Trophoblast cell (in vitro differentiated cells and primary cell): ENCODE results near the gene CACNA2D1.

ENCODE experiments used
- DNase-seq, 2 donors: peaks; one replicate each; pipeline ENCODE4 v3.0.0-alpha.2; 2016
- H2AFZ ChIP-seq: 2 replicates; pipeline ENCODE4 v1.6.1; 2013; ENCODE audit warnings: low read length, moderate library complexity, mild to moderate bottlenecking; ENCODE audit not compliant: insufficient read depth, poor library complexity
- H2AK5ac ChIP-seq: 2 replicates; pipeline ENCODE4 v1.6.1; 2013; ENCODE audit warnings: mild to moderate bottlenecking, low read length
- H2BK120ac ChIP-seq: 2 replicates; pipeline ENCODE4 v1.6.1; 2013; ENCODE audit warnings: low read length, mild to moderate bottlenecking, moderate library complexity; ENCODE audit not compliant: insufficient read depth, poor library complexity
- H2BK12ac ChIP-seq: 2 replicates; pipeline ENCODE4 v1.6.1; 2013; ENCODE audit warnings: mild to moderate bottlenecking, low read length, moderate library complexity
- H2BK5ac ChIP-seq: 2 replicates; pipeline ENCODE4 v1.6.1; 2013; ENCODE audit warnings: low read length, low read depth, moderate library complexity, mild to moderate bottlenecking; ENCODE audit not compliant: poor library complexity
- H3K14ac ChIP-seq: 2 replicates; pipeline ENCODE4 v1.6.1; 2013; ENCODE audit warnings: mild to moderate bottlenecking, low read length
- H3K18ac ChIP-seq: 2 replicates; pipeline ENCODE4 v1.6.1; 2013; ENCODE audit warnings: mild to moderate bottlenecking, low read length
- H3K23ac ChIP-seq: 2 replicates; pipeline ENCODE4 v1.6.1; 2013; ENCODE audit warnings: low read length
- H3K27ac ChIP-seq: 2 replicates; pipeline ENCODE4 v1.5.1; 2013; ENCODE audit warnings: low read depth, mild to moderate bottlenecking, inconsistent platforms, low read length, moderate library complexity
- H3K27me3 ChIP-seq: 2 replicates; pipeline ENCODE4 v1.6.1; 2013; ENCODE audit warnings: inconsistent platforms, mild to moderate bottlenecking, low read length, moderate library complexity; ENCODE audit not compliant: insufficient read depth
- H3K36me3 ChIP-seq, 2 experiments: 1 replicate in 1 of 2; 2 replicates in 1 of 2; pipeline ENCODE4 v1.6.1; 2013; ENCODE audit warnings: low read length in 2 of 2, mild to moderate bottlenecking in 2 of 2, moderate library complexity in 1 of 2; ENCODE audit not compliant: insufficient read depth in 2 of 2, control insufficient read depth in 1 of 2
- H3K4ac ChIP-seq: 2 replicates; pipeline ENCODE4 v1.6.1; 2013; ENCODE audit warnings: low read depth, mild to moderate bottlenecking, low read length, moderate library complexity
- H3K4me1 ChIP-seq, 2 experiments: 1 replicate in 1 of 2; 2 replicates in 1 of 2; pipeline ENCODE4 v1.6.1; 2013; ENCODE audit warnings: low read length in 2 of 2, mild to moderate bottlenecking in 2 of 2, moderate library complexity in 1 of 2; ENCODE audit not compliant: insufficient read depth in 2 of 2, control insufficient read depth in 1 of 2
- H3K4me2 ChIP-seq: 2 replicates; pipeline ENCODE4 v1.6.1; 2013; ENCODE audit warnings: inconsistent platforms, mild to moderate bottlenecking, low read length, moderate library complexity
- H3K4me3 ChIP-seq: 2 replicates; pipeline ENCODE4 v1.5.1; 2013; ENCODE audit warnings: mild to moderate bottlenecking, low read depth, low read length, inconsistent platforms
- H3K79me1 ChIP-seq: one replicate; pipeline ENCODE4 v1.6.1; 2013; ENCODE audit warnings: low read length
- H3K79me2 ChIP-seq: 2 replicates; pipeline ENCODE4 v1.6.1; 2013; ENCODE audit warnings: low read length, mild to moderate bottlenecking; ENCODE audit not compliant: control insufficient read depth, insufficient read depth, poor library complexity
- H3K9ac ChIP-seq: 2 replicates; pipeline ENCODE4 v1.6.1; 2013; ENCODE audit warnings: mild to moderate bottlenecking, low read length
- H3K9me3 ChIP-seq: 2 replicates; pipeline ENCODE4 v1.6.1; 2013; ENCODE audit warnings: low read depth, mild to moderate bottlenecking, control low read depth, inconsistent platforms, low read length; ENCODE audit not compliant: insufficient read depth
- H4K12ac ChIP-seq: 2 replicates; pipeline ENCODE4 v1.6.1; 2013; ENCODE audit warnings: low read depth, mild to moderate bottlenecking, low read length, moderate library complexity
- H4K8ac ChIP-seq: 2 replicates; pipeline ENCODE4 v1.6.1; 2013; ENCODE audit warnings: low read depth, mild to moderate bottlenecking, low read length, moderate library complexity
- H4K91ac ChIP-seq: one replicate; pipeline ENCODE4 v1.6.1; 2013; ENCODE audit warnings: low read depth, mild to moderate bottlenecking, low read length, moderate library complexity
- WGBS: extraction: QIAGEN DNeasy Blood & Tissue Kit; methylation state at CpG from one replicate; pipeline ENCODE4 v1.1.7; 2013; ENCODE audit warnings: missing lambda C conversion rate; ENCODE audit not compliant: insufficient read length, insufficient coverage; ENCODE audit errors: extremely low coverage; 5-methylcytosine and 5-hydroxymethylcytosine counted together

Gene CACNA2D1

DNA sequence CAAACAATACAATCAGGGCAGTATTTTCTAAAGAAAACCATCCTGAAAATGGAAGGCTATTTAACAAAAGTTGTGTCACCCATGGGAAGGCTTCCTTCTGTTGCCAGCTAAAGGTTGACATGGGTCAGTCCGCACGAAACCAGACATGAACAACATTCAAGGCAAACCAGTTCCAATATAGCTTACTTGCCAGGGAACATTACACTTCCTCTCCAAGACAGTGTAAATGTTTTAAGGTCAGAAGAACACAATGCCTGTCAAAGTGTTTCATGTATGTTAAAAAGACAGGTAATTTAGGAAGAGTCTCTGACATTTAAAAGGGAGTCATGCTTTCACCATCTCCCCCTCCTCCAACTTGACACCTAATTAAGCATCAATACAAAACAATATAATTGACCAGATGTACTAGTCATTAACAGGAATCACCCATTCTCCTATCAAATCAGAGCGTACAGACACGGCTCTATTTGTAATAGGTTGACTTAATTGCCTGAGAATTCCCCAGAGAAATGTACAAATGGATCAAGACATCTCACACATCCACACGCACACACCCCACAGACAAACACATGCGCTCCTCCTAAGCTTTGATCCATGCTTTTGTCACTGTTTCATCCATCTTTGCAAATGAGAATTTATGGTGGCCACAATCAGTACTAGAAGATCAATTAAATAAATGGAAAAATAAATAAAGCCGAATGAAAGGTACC is 69.5 kb downstream of the CACNA2D1 start:
- no peak overlapping the region for H2BK120ac ChIP-seq
- H2BK12ac ChIP-seq, result no peak overlapping the region
- no CpG with 5 or more reads among the region's 7 CpGs for WGBS
- H4K91ac ChIP-seq, result no peak overlapping the region
- no peaks in the 10 kb centered on the region for H3K27me3 ChIP-seq
- no peak overlapping the region for H3K4ac ChIP-seq
- H3K14ac ChIP-seq, result no peak overlapping the region
- H3K27ac ChIP-seq, result no peak overlapping the region
- peaks cover 0 to 2% of the 10 kb centered on the region in 2 experiments for H3K4me1 ChIP-seq
- DNase-seq, result no peak
- H3K9ac ChIP-seq, result no peak overlapping the region
- no peak overlapping the region for H2BK5ac ChIP-seq
- H2AK5ac ChIP-seq, result no peak overlapping the region
- H3K4me2 ChIP-seq, result no peak overlapping the region
- H3K79me1 ChIP-seq, result no peaks in the 10 kb centered on the region
- H3K18ac ChIP-seq, result no peak overlapping the region
- no peaks in the 10 kb centered on the region for H3K9me3 ChIP-seq
- H3K23ac ChIP-seq, result no peak overlapping the region
- H4K12ac ChIP-seq, result no peak overlapping the region
- H3K4me3 ChIP-seq, result no peak overlapping the region
- H4K8ac ChIP-seq, result no peak overlapping the region
- no peaks in the 10 kb centered on the region for H3K79me2 ChIP-seq
- no peaks in the 10 kb centered on the region for H3K36me3 ChIP-seq
- H2AFZ ChIP-seq, result no peak overlapping the region

DNA sequence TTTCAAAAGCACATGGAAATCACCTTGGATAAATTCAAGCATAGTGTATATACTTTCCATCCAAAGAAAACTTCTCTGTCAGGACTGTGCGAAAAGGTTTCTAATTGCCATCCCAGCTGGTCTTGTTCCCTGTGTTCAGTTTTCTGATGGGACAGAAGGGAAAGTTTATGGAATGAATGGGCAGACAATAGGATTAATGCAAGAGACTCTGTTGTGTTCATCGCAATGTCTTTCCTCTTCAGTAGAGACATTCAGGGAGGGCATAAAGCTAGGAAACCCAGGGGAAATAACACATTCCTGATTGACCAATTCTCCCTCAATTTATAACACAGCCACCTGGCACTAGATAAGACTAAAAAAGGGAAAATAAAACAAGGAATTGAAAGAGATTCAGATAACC is 78.9 kb downstream of the CACNA2D1 start:
- WGBS, result no CpG with 5 or more reads among the region's 2 CpGs
- Histone ChIP-seq H3K27me3 (no peaks in the 10 kb centered on the region), H3K9me3 (no peaks in the 10 kb centered on the region), H3K18ac (no peak overlapping the region), H3K23ac (no peak overlapping the region), H3K36me3 (no peaks in the 10 kb centered on the region), H4K91ac (no peak overlapping the region), H4K12ac (no peak overlapping the region), H3K79me1 (no peaks in the 10 kb centered on the region), H2AFZ (no peak overlapping the region), H3K9ac (no peak overlapping the region), H3K27ac (no peak overlapping the region), H3K4ac (no peak overlapping the region), H2BK5ac (no peak overlapping the region), H3K4me1 (no peaks in the 10 kb centered on the region), H3K4me3 (no peak overlapping the region), H3K14ac (no peak overlapping the region), H4K8ac (no peak overlapping the region), H2AK5ac (no peak overlapping the region), H3K79me2 (no peaks in the 10 kb centered on the region), H3K4me2 (no peak overlapping the region), H2BK12ac (no peak overlapping the region), H2BK120ac (no peak overlapping the region)
- no peak for DNase-seq

DNA sequence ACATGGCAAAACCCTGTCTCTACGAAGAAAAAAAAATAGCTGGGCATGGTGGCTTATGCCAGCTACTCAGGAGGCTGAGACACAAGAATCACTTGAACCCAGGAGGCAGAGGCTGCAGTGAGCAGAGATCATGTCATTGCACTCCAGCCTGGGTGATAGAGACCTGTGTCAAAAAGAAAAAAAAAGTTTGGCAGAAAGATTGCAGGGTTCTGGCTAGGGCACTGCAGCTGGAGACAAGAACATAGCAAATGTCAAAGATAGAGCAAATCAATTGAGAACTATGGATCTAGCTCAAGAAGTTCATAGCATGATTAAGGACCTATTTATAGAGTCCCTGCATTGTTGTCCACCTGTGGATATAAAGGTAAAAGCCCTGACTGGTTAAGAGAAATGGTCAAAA is 79.5 kb downstream of the CACNA2D1 start:
- no peak overlapping the region for H2BK12ac ChIP-seq
- H3K4me2 ChIP-seq, result no peak overlapping the region
- H3K27ac ChIP-seq, result no peak overlapping the region
- H2BK5ac ChIP-seq, result no peak overlapping the region
- H3K79me2 ChIP-seq, result no peaks in the 10 kb centered on the region
- H3K4ac ChIP-seq, result no peak overlapping the region
- DNase-seq, result no peak
- no peak overlapping the region for H2BK120ac ChIP-seq
- no CpG with 5 or more reads among the region's 1 CpG for WGBS
- no peak overlapping the region for H4K8ac ChIP-seq
- no peak overlapping the region for H4K91ac ChIP-seq
- H3K4me1 ChIP-seq, result no peaks in the 10 kb centered on the region
- no peak overlapping the region for H3K9ac ChIP-seq
- no peaks in the 10 kb centered on the region for H3K27me3 ChIP-seq
- H3K4me3 ChIP-seq, result no peak overlapping the region
- no peak overlapping the region for H3K14ac ChIP-seq
- H4K12ac ChIP-seq, result no peak overlapping the region
- no peak overlapping the region for H3K23ac ChIP-seq
- no peak overlapping the region for H3K18ac ChIP-seq
- no peaks in the 10 kb centered on the region for H3K36me3 ChIP-seq
- H2AFZ ChIP-seq, result no peak overlapping the region
- no peaks in the 10 kb centered on the region for H3K79me1 ChIP-seq
- H2AK5ac ChIP-seq, result no peak overlapping the region
- H3K9me3 ChIP-seq, result no peaks in the 10 kb centered on the region

DNA sequence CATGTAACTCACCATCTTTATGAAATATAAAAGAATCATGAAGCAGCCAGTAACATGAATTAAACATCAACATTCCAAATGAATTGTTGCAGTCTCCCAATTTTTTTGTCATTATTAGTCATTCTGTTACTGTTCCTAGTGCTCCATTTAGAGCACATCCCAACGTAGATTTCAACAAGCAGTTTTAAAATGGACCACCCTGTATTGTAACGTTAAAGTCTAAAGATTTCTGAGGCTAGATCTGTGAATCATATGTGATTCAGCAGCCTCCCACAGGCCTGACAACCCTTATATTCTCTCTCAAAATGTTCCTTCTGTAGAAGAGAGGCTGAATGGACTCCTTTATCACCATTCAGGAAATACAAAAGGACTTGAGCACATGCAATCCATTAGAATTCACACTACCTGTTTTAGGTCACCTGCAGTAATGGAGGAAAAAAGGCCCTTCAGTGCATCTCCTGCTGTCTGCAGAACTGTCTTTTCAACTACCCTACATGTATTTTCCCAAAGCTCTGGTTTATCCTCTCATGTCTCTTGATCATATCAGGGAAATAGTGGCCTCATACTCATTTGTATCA is 81.4 kb downstream of the CACNA2D1 start:
- Histone ChIP-seq H2AFZ (no peak overlapping the region), H3K27ac (no peak overlapping the region), H2BK120ac (no peak overlapping the region), H3K36me3 (no peaks in the 10 kb centered on the region), H3K4me3 (no peak overlapping the region), H4K91ac (no peak overlapping the region), H3K4me1 (no peaks in the 10 kb centered on the region), H3K27me3 (no peaks in the 10 kb centered on the region), H2BK5ac (no peak overlapping the region), H3K18ac (no peak overlapping the region), H4K12ac (no peak overlapping the region), H2BK12ac (no peak overlapping the region), H3K4ac (no peak overlapping the region), H3K79me1 (no peaks in the 10 kb centered on the region), H3K4me2 (no peak overlapping the region), H3K79me2 (no peaks in the 10 kb centered on the region), H3K23ac (no peak overlapping the region), H3K9me3 (no peaks in the 10 kb centered on the region), H3K9ac (no peak overlapping the region), H4K8ac (no peak overlapping the region), H2AK5ac (no peak overlapping the region), H3K14ac (no peak overlapping the region)
- WGBS, result no CpG with 5 or more reads among the region's 2 CpGs
- DNase-seq, result no peak
